ENCODE measurements around the gene BCDIN3D.

- no peak for TF ChIP-seq CTCF (IDR thresholded peaks at IDR 0.05)
- no peak for TF ChIP-seq EZH2 (IDR thresholded peaks at IDR 0.05)
- no peak for TF ChIP-seq EZH2phosphoT487 (IDR thresholded peaks at IDR 0.05)
Measured at GRCh38 chr12:49889361-49890095, 46.6 kb upstream of the BCDIN3D start.
